Measurements from ENCODE around the gene CD151. TPM values are rescaled to one million over a fixed set of nuclear protein-coding genes. Genes with fewer than 3 reads are reported as not detected.
A peak's percentile ranks its signal among the peaks of the same experiment; 100 is the strongest.

CD151 gene
- total RNA-seq, 4 donors from 2014 or later, result 277 to 794 (median 465) TPM

- no peak for TF ChIP-seq EP300 (IDR thresholded peaks at IDR 0.05)
- TF ChIP-seq POLR2AphosphoS5 (IDR thresholded peaks at IDR 0.05), result no peak
- TF ChIP-seq POLR2A (IDR thresholded peaks at IDR 0.05), result no peak
- no peak for TF ChIP-seq CTCF (IDR thresholded peaks at IDR 0.05)
- no CpG with 5 or more reads among the region's 14 CpGs for WGBS, 2 donors (ENCODE audit: low coverage in 1 of 2)
Observed at GRCh38 chr11:836274-836673, 3.5 kb downstream of the CD151 start.

GRCh38 chr11:836700-837099 lies 3.9 kb downstream of the CD151 start:
- no peak for ATAC-seq
- peaks cover 9% of the 10 kb centered on the region for H3K27me3 ChIP-seq
- no peak overlapping the region for H3K4me3 ChIP-seq
- TF ChIP-seq POLR2AphosphoS5 (IDR thresholded peaks at IDR 0.05) (no peak), CTCF (IDR thresholded peaks at IDR 0.05) (no peak), EP300 (IDR thresholded peaks at IDR 0.05) (no peak), POLR2A (IDR thresholded peaks at IDR 0.05) (no peak)
- H3K4me1 ChIP-seq, result peaks cover 6 to 96% (median 34%) of the 10 kb centered on the region in 3 donors
- H3K27ac ChIP-seq, result peak overlapping the region in 2 of 4 donors; percentile 48 to 89
- H3K36me3 ChIP-seq, result peaks cover 0 to 50% of the 10 kb centered on the region in 2 donors
- no peaks in the 10 kb centered on the region for H3K9me3 ChIP-seq
- WGBS, 2 donors (ENCODE audit: low coverage in 1 of 2), result no CpG with 5 or more reads among the region's 9 CpGs

More at GRCh38 chr11:836274-836673, 3.5 kb downstream of the CD151 start:
- H3K27me3 ChIP-seq, result peaks cover 13% of the 10 kb centered on the region
- no peak overlapping the region for H3K4me3 ChIP-seq
- peak overlapping the region in 3 of 4 donors; percentile 48 to 89 (median 56) for H3K27ac ChIP-seq
- ATAC-seq, result no peak
- H3K9me3 ChIP-seq, result no peaks in the 10 kb centered on the region
- H3K4me1 ChIP-seq, result peaks cover 6 to 96% (median 31%) of the 10 kb centered on the region in 3 donors
- peaks cover 0 to 50% of the 10 kb centered on the region in 2 donors for H3K36me3 ChIP-seq

GRCh38 chr11:837189-837989 lies 4.6 kb downstream of the CD151 start:
- H3K4me1 ChIP-seq, result peaks cover 6 to 90% (median 28%) of the 10 kb centered on the region in 3 donors
- H3K36me3 ChIP-seq, result peaks cover 0 to 50% of the 10 kb centered on the region in 2 donors
- H3K27ac ChIP-seq, result peak overlapping the region in 2 of 4 donors; percentile 48 to 89

GRCh38 chr11:837990-838307 lies 5.2 kb downstream of the CD151 start:
- peaks cover 0 to 50% of the 10 kb centered on the region in 2 donors for H3K36me3 ChIP-seq
- peak overlapping the region in 1 of 4 donors; percentile 19 for H3K27ac ChIP-seq
- WGBS, 2 donors (ENCODE audit: low coverage in 1 of 2), result no CpG with 5 or more reads among the region's 8 CpGs

More at GRCh38 chr11:837189-837989, 4.6 kb downstream of the CD151 start:
- no peak overlapping the region for H3K4me3 ChIP-seq
- H3K27me3 ChIP-seq, result peaks cover 2% of the 10 kb centered on the region
- TF ChIP-seq POLR2AphosphoS5 (IDR thresholded peaks at IDR 0.05) (peak; percentile 9), EP300 (IDR thresholded peaks at IDR 0.05) (no peak)
- 0% methylated on average over 1 of the region's 22 CpGs; no CpG with 5 or more reads in 1 of the 2 donors for WGBS, 2 donors (ENCODE audit: low coverage in 1 of 2)
- H3K9me3 ChIP-seq, result no peaks in the 10 kb centered on the region
- no peak for ATAC-seq

More at GRCh38 chr11:837990-838307, 5.2 kb downstream of the CD151 start:
- peaks cover 6 to 86% (median 26%) of the 10 kb centered on the region in 3 donors for H3K4me1 ChIP-seq
- no peak for ATAC-seq
- H3K4me3 ChIP-seq, result no peak overlapping the region
- no peaks in the 10 kb centered on the region for H3K27me3 ChIP-seq
- TF ChIP-seq EP300 (IDR thresholded peaks at IDR 0.05) (no peak), CTCF (IDR thresholded peaks at IDR 0.05) (no peak), POLR2A (IDR thresholded peaks at IDR 0.05) (no peak), POLR2AphosphoS5 (IDR thresholded peaks at IDR 0.05) (no peak)
- H3K9me3 ChIP-seq, result no peaks in the 10 kb centered on the region

Measured in gastroesophageal sphincter (tissue), 4 donors.